Thymus (tissue), 11 donors: ENCODE measurements around the gene GRAMD4. TPM values are rescaled to one million over a fixed set of nuclear protein-coding genes. Genes with fewer than 3 reads are reported as not detected.

Source experiments
- DNase-seq, 9 donors: peaks; one replicate each; pipeline ENCODE4 v3.0.0-alpha.2; 2013; ENCODE audit warnings: low spot score in 9 of 9, low read depth in 6 of 9, missing footprints in 1 of 9
- H3K27ac ChIP-seq, 2 donors: one replicate each; pipeline ENCODE4 v1.5.1; 2013; ENCODE audit warnings: control low read depth in 1 of 2, low read depth in 1 of 2, low read length in 1 of 2, mild to moderate bottlenecking in 1 of 2, moderate library complexity in 1 of 2
- H3K27me3 ChIP-seq, 2 donors: one replicate each; pipeline ENCODE4 v1.5.1; 2013; ENCODE audit warnings: low read length in 1 of 2; ENCODE audit not compliant: control insufficient read depth in 2 of 2, insufficient read depth in 1 of 2
- H3K36me3 ChIP-seq, 2 donors: one replicate each; pipeline ENCODE4 v1.5.1; 2013; ENCODE audit warnings: low read length in 1 of 2, mild to moderate bottlenecking in 1 of 2, moderate library complexity in 1 of 2; ENCODE audit not compliant: control insufficient read depth in 2 of 2, insufficient read depth in 2 of 2
- H3K4me1 ChIP-seq, 2 donors: one replicate each; pipeline ENCODE4 v1.5.1; 2013; ENCODE audit warnings: low read length in 2 of 2; ENCODE audit not compliant: control insufficient read depth in 2 of 2, insufficient read depth in 2 of 2
- H3K4me3 ChIP-seq, 2 donors: one replicate each; pipeline ENCODE4 v1.5.1; 2013; ENCODE audit warnings: low read length in 2 of 2, control low read depth in 1 of 2, mild to moderate bottlenecking in 1 of 2
- H3K9me3 ChIP-seq, 2 donors: one replicate each; pipeline ENCODE4 v1.5.1; 2013; ENCODE audit warnings: low read length in 1 of 2, mild to moderate bottlenecking in 1 of 2; ENCODE audit not compliant: control insufficient read depth in 2 of 2, insufficient read depth in 1 of 2
- WGBS: extraction: QIAGEN DNeasy Blood & Tissue Kit; methylation state at CpG from one replicate; pipeline ENCODE4 v1.1.7; 2013; 5-methylcytosine and 5-hydroxymethylcytosine counted together
- polyA plus RNA-seq: library from polyadenylated mRNA; stranded (reverse); fragments of 200-250 nt; gene quantifications from one replicate; pipeline ENCODE4 v1.2.3, GENCODE V29; 2013
- total RNA-seq: library from RNA; stranded (reverse); fragments of 120-200 nt; gene quantifications from one replicate; pipeline ENCODE4 v1.2.4, GENCODE V29; 2013
- donor health status: healthy.

The GRAMD4 gene
- total and polyA plus RNA-seq, 2 donors = 34.4 to 37.3 TPM

DNA sequence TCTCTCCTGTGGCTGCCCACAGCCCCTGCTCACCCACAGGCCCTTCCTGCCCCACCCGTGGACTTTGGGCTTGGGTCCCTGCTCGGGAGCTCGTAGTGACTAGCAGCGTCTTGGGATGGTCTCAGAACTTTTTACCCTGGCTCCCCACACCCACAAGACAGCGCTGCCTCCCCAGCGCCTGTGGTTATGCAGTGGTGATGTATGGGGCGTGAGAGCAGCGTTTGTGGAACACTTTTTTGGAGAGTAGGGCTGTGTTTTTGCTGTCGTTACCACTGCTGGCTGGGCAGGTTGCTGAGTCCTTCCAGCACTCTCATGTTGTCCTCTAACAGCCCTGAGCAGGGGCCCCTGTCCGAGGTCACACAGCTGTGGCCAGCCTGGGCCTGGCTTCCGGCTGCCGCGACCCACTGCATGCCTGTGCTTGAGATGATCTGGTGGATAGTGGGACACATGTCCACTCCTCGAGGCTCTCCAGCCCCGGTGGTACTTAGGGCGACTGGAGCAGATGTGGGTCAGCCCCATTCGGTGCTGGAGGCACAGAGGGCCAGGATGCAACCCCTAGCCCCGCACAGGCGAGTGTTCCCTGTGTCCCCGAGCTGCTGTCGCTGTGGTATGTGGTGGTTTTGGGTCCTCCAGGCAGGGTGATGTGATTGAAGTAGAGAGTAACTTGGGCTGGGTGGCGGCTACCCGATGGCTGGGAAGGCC lies 7.1 kb upstream of the GRAMD4 start:
- peak overlapping the region; percentile 58 to 86 for H3K27ac ChIP-seq
- peaks cover 0 to 7% of the 10 kb centered on the region in 2 donors for H3K9me3 ChIP-seq
- peaks cover 47 to 62% of the 10 kb centered on the region in 2 donors for H3K4me1 ChIP-seq
- peak overlapping the region; percentile 29 to 57 for H3K4me3 ChIP-seq
- H3K27me3 ChIP-seq = no peaks in the 10 kb centered on the region
- WGBS = 13% methylated on average over 23 of the region's 23 CpGs
- H3K36me3 ChIP-seq = peaks cover 0 to 4% of the 10 kb centered on the region in 2 donors
- DNase-seq = peak in 4 of 9 donors; percentile 42 to 78 (median 51)

DNA sequence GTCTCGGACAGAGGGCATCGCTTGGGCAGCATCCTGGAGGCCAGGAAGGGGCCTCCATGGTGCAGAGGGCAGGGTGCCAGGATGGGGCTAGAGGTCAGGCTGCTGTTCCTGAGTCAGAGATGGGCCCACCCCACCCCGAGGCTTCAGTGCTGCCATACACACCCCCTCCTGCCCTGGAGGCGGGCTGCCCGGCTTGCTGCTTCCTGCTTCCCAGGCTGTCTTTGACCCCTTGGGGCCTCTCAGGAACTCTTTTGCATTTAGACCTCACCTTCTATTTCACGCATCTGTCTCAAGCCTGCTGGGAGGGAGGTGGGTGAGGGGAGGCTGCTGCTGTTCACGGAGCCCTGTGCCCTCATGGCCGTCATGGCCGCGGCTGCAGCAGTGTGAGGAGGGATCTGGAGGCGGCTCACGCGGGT lies 6.6 kb upstream of the GRAMD4 start:
- Histone ChIP-seq H3K36me3 (peaks cover 0 to 4% of the 10 kb centered on the region in 2 donors), H3K27me3 (no peaks in the 10 kb centered on the region), H3K4me3 (peak overlapping the region; percentile 29 to 57), H3K4me1 (peaks cover 47 to 65% of the 10 kb centered on the region in 2 donors), H3K9me3 (peaks cover 0 to 7% of the 10 kb centered on the region in 2 donors), H3K27ac (peak overlapping the region; percentile 58 to 86)
- 26% methylated on average over 13 of the region's 13 CpGs for WGBS
- DNase-seq = peak in 3 of 9 donors; percentile 27 to 57 (median 33)

DNA sequence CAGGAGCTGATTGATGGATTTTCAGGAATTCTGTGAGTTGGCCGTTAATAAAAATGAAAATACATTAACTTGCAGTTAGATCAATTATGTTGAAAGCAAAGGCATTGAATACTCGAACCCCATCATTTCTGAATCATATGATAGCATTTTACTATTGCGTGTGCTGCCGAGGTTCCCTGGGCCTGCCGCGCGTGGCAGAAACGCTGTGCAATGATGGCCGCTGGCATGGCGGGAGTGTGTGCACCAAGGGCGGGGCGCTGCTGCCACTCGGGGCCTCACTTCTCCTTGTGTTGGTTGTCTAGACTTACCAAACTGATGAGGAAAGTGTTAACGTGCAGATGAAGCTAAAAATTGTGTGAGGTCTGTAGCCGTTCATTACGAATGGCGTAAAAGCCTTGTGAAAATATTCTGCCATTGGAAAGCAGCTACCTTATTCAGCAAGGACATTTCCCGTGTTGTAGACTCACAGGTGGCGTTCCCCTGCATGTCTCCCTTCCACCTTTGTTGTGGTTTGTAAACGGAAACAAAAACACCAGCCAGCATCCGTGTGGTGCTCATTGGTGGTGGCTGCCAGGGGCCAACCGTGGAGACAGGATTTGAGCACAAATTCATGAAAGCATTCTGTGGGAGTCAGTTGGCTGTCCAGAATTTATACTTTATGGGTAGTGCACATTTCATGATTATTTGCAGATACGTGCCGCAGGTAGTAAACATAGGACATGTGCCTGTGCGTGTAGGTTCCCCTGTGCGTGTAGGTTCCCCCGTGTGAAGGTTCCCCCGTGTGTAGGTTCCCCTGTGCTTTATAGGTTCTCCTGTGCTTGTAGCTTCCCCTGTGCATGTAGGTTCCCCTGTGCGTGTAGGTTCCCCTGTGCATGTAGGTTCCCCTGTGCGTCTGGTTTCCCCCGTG lies 5.9 kb upstream of the GRAMD4 start:
- DNase-seq = peak; percentile 79 to 98 (median 90)
- WGBS = 10% methylated on average over 31 of the region's 31 CpGs
- peaks cover 0 to 6% of the 10 kb centered on the region in 2 donors for H3K36me3 ChIP-seq
- no peaks in the 10 kb centered on the region for H3K27me3 ChIP-seq
- H3K4me3 ChIP-seq = peak overlapping the region; percentile 29 to 57
- peak overlapping the region; percentile 86 for H3K27ac ChIP-seq
- H3K4me1 ChIP-seq = peaks cover 48 to 68% of the 10 kb centered on the region in 2 donors
- H3K9me3 ChIP-seq = peaks cover 0 to 7% of the 10 kb centered on the region in 2 donors

DNA sequence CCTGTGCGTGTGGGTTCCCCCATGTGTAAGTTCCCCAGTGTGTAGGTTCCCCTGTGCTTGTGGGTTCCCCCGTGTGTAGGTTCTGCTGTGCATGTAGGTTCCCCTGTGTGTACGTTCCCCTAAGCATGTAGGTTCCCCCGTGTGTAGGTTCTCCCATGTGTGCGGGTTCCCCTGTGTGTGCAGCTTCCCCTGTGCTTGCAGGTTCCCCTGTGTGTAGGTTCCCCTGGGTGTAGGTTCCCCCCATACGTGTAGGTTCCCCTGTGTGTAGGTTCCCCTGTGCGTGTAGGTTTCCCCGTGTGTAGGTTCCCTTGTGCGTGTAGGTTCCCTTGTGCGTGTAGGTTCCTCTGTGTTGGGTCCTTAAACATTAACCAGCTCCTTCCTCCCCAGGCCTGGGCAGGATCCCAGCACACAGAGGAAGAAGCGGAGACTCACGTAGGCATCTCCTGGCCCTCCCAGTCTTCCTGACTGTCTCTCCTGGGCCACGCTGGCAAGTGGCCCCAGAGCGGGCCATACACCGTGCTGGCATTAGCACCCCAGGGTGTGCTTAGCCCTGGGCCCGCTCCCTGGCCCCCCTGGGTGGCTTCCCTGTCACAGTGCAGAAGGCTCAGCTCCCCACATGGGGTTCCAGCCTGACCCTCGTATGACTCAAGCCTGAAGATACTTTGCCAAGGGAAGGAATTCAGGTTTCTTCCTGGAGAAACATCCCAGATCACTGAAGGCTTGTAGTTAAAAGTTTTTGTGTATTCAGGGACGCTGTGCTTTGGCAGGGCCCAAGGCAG lies 2.8 kb upstream of the GRAMD4 start:
- peaks cover 37 to 58% of the 10 kb centered on the region in 2 donors for H3K4me1 ChIP-seq
- DNase-seq = no peak

DNA sequence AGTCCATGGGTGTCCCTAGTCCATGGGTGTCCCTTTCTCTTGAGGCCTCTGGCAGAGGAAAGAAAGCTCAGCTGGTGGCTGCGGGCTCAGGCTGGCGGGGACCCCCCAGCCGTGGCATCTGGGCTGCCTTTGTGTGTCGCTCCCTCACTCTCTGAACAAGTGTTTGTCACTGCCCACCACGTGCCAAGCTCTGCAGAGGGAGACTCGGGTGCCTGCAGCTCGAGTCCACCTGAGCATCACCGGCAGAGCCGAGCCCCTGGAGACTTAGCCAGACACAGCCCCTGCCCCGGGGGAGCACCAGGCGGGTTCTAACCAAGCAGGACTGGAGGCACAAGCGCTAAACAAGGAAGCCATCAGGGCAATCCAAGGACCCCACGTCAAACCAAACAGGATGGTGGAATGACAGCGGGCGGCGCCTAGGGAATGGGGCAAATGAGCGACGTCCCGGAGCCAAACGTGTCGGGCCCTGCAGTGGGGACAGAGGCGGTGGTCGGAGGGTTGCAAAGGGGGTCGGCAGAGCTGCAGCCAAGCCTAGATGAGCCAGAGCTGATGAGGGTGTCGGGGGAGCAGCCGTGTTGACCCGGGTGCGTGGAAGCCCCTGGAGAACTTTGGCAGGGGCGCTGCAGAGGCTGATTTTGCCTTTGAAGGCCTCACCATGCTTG lies 2.1 kb upstream of the GRAMD4 start:
- DNase-seq = no peak
- no peaks in the 10 kb centered on the region for H3K27me3 ChIP-seq
- peaks cover 0 to 6% of the 10 kb centered on the region in 2 donors for H3K36me3 ChIP-seq
- no peaks in the 10 kb centered on the region for H3K9me3 ChIP-seq
- H3K4me1 ChIP-seq = peaks cover 30 to 53% of the 10 kb centered on the region in 2 donors
- 92% methylated on average over 29 of the region's 29 CpGs for WGBS
- H3K4me3 ChIP-seq = no peak overlapping the region
- H3K27ac ChIP-seq = no peak overlapping the region

More for the DNA sequence above, 2.8 kb upstream of the GRAMD4 start:
- WGBS = 91% methylated on average over 18 of the region's 18 CpGs
- Histone ChIP-seq H3K9me3 (peaks cover 0 to 6% of the 10 kb centered on the region in 2 donors), H3K27me3 (no peaks in the 10 kb centered on the region), H3K27ac (no peak overlapping the region), H3K36me3 (peaks cover 0 to 6% of the 10 kb centered on the region in 2 donors), H3K4me3 (no peak overlapping the region)

DNA sequence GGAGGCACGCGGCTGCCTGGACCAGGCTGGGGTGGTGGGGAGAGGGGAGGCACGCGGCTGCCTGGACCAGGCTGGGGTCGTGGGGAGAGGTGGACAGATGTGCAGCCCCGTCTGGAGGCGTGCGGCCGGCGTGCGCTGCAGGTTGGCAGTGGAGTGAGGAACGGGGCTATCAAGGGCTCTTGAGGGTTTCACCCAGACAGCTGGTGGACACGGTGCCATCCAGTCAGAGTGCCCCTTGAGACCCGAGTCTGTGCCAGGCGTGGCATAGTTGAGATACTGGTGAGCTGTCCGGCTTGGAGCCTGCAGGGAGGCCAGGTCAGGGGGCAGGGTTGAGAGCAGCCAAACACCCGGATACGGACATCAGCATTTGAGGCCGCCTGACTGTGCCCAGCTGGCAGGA lies 1.5 kb upstream of the GRAMD4 start:
- WGBS = 98% methylated on average over 19 of the region's 19 CpGs
- peaks cover 0 to 6% of the 10 kb centered on the region in 2 donors for H3K36me3 ChIP-seq
- peaks cover 25 to 52% of the 10 kb centered on the region in 2 donors for H3K4me1 ChIP-seq
- no peak overlapping the region for H3K27ac ChIP-seq
- H3K9me3 ChIP-seq = no peaks in the 10 kb centered on the region
- DNase-seq = no peak
- no peak overlapping the region for H3K4me3 ChIP-seq
- H3K27me3 ChIP-seq = no peaks in the 10 kb centered on the region

DNA sequence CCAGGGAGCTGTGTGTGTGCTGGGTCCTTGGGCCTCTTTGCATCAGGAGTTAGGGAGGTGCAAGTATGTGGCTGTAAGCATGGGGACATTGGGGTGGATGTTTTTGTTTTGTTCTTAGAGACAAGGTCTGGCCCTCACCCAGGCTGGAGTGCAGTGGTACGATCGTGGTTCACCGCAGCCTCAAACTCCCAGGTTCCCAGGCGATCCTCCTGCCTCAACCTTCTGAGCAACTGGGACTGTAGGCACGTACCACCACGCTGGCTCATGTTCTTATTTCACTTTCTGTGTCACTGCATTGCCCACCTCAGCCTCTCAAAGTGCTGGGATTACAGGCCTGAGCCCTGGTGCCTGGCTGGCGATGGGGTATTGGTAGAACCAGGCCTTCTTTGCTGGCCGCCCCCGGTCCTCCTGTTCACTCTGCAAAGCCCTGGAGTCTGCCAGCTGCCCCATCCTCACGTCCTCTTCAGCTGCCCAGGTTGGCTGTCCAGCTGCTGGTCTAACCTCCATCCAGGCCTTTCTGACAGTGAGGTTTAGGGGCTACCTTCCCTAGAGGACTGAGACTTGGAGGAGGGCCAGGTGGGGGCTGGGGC lies 851 bp upstream of the GRAMD4 start:
- WGBS = 66% methylated on average over 10 of the region's 10 CpGs
- Histone ChIP-seq H3K4me1 (peaks cover 18 to 45% of the 10 kb centered on the region in 2 donors), H3K27ac (no peak overlapping the region)

DNA sequence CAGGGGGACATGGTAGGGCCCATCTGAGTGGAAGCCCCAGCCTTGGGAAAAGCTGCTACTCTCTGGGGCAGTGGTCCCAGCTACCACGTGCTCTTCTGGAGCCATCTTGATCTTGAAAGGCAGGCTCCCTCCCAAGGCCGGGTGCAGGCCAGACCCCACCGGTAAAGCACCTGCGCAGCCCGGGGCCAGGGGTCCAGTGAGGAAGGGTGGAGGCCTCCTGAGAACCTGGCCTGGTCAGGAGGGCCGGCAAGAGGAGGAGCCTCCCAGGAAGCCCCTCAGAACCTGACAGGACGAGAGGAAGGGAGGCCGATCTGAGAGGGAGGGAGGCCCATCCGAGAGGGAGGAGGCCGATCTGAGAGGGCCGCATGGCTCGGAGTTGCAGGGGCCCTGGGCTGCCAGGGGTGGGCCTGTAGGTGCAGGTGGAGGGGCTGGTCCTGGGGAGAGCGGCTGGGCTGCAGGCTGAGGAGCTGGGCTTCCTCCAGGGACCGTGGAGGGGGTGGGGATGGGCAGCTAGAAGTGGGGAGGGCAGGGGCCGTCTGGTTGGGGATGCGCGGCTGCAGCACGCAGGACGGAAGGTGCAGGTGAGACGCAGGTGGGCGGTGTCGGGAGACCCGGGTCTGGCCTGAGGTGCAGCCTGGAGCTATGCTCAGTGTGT lies 529 bp downstream of the GRAMD4 start:
- no peak for DNase-seq
- Histone ChIP-seq H3K27ac (no peak overlapping the region), H3K36me3 (peaks cover 0 to 6% of the 10 kb centered on the region in 2 donors), H3K4me3 (no peak overlapping the region), H3K27me3 (no peaks in the 10 kb centered on the region), H3K9me3 (no peaks in the 10 kb centered on the region), H3K4me1 (peaks cover 10 to 44% of the 10 kb centered on the region in 2 donors)
- 98% methylated on average over 23 of the region's 23 CpGs for WGBS

More for the DNA sequence above, 851 bp upstream of the GRAMD4 start:
- H3K36me3 ChIP-seq = peaks cover 0 to 6% of the 10 kb centered on the region in 2 donors
- H3K9me3 ChIP-seq = no peaks in the 10 kb centered on the region
- DNase-seq = no peak
- no peak overlapping the region for H3K4me3 ChIP-seq
- no peaks in the 10 kb centered on the region for H3K27me3 ChIP-seq
